GM15510 (cell line): Measurements from ENCODE around the gene HTR3B.

Source experiments
- POLR2A ChIP-seq: IDR thresholded peaks from 3 replicates; pipeline ENCODE4 v1.6.1; 2011; ENCODE audit warnings: borderline replicate concordance; ENCODE audit not compliant: insufficient read length; ENCODE audit errors: extremely low read depth

HTR3B gene

DNA sequence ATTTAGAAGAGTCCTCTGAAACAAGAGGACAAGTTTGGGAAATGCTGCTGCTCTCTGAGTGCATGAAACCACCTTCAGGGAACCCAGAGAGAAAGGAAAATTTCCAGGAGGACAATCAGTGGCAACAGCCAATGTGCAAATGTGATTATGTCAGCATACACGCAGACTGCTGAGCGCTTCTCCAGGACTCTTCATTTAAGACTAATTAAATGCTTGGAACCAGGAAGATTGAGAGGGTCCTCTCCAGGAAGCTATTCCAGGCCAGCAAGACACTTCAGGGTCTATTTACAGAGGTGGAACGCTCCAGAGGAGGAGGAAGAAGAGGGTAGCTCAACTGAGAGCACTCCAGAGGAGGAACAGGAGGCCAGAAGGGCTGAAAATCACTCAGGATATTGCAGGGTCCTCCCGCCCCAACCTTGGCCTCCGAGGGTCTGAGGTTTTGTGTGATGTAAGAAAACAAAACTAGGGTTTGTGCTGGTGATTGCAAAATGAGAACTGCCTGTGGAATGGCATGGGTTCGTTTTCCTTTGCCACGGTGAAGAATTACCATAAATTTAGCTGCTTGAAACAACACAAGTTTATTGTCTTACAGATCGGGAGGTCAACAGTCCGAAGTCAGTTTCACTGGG lies 56.2 kb downstream of the HTR3B start:
- no peak for TF ChIP-seq POLR2A

DNA sequence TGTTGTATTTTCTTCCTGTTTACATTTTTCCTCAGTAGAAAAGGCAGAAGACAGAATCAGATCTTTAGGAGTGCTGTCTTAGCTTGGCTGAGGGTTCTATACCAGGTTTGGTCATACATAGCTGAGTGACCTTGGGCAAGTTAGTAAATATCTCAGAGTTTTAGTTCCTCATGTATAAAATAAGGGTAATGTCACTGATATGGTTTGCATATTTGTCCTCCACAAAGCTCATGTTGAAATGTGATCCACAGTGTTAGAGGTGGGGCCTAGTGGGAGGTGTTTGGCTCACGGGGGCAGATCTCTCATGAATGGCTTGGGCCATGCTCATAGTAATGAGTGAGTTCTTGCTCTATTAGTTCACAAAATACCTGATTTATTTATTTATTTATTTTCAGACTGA lies 62.8 kb downstream of the HTR3B start:
- TF ChIP-seq POLR2A, result no peak

DNA sequence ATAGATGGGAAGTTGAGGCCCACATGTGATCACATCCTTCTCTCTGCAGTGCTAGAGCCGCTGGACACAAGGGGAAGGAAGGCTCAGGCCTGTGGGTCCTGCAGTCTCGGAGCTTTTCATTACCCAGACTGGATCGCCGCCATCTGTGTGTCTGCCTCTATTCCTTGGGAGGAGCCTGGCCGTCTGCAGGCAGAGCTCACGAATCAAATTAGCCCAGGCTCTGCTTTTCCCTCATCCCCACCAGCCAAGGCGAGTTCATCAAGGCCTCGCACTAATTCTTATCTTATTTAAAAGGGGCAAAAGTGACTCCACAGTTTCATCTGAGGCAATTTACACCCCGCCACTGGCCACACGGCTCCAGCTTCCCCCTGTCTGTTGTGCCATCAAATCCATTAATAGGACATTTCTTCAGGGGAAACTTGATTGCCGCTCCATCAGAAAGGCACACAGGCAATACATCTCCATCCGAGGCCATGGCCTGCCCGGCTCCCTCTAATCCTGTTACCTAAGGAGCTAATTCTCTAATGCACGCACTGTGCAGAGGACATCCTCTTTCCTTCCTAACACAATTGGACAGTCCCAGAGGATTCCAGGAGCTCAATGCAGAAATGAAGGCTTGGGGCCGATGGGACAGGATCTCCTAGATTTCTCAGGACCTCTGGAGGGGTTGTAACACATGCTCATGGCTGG lies 67.1 kb downstream of the HTR3B start:
- no peak for TF ChIP-seq POLR2A

DNA sequence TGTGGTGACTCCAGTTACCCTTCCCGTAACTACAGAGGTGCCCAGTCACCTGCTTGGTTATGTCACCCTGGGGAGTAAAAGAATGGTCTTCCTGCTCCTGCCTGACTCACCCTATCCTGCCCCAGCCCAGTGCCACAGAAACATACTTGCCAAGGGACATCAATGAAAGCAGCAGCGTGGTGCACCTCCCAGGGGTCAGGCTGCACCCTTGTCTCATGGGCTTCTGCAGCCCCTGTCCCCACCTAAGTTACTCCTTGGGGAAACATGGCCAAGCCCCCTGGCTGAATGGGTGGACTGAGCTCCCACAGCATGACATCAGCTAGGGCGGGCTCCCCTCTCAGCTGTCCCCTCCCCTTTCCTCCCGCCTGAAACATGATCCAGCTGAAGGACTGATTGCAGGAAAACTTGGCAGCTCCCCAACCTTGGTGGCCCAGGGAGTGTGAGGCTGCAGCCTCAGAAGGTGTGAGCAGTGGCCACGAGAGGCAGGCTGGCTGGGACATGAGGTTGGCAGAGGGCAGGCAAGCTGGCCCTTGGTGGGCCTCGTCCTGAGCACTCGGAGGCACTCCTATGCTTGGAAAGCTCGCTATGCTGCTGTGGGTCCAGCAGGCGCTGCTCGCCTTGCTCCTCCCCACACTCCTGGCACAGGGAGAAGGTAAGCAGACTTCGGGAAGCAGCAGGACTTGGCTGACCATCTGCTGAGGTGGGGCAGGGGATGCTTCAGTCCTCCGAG lies 70.3 kb downstream of the HTR3B start, which contains the start of gene HTR3A:
Gene HTR3A, plus strand, starts transcription at position 368 of the 730 bp plus-strand sequence. Its CDS starts 218 bp downstream, at position 586.
- no peak for TF ChIP-seq POLR2A

DNA sequence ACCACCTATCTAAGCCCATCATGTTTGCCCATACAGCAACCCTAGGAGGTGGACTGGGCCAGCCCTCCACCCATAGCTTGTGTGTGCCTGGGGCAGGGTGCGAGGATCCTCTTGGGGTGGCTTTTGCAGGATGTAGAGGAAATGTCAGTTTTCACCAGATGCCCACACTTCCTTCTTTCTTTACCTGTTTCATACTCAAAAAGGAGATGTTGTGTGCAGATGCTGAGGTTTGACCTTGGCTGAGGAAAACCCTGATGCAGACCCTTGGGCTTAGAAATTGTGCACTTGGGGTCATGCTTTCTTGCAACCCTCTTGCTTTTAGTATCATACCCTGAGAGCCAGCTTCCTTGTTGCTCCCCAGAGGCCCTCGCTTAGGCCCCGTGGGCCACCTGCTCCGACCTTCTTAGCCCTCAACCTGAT lies 72.5 kb downstream of the HTR3B start:
- TF ChIP-seq POLR2A, result no peak

DNA sequence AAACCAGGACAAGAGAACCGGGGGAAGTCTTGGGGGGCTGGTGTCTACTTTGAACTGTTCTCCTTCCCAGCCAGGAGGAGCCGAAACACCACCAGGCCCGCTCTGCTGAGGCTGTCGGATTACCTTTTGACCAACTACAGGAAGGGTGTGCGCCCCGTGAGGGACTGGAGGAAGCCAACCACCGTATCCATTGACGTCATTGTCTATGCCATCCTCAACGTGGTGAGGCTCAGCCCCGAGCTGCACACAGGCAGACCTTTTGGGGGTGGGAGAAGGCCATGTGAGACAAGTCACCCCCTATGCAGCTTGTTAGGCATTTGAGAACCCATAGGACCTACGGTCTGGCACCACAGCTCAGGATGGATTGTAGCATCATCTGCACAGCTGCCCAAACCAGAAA lies 73.1 kb downstream of the HTR3B start:
- TF ChIP-seq POLR2A, result no peak

DNA sequence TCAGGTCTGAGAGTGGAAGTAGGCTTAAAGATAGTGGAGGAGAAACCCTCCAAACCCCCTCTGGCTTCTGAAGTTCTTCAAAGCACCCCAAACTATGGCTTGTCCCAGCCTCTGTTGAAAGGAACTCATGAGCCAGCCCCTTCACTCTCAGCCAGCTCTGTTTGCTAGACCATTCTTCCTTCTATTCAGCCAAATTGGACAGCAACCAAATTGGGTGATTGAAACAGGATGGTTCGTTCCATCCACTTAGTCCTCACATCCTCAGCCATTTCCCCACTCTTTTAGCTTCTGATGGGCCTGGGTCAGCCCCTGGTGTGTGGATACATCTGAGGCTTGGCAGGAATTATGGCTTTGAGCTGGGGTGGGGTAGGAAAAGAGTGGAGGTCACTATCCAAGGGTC lies 74.8 kb downstream of the HTR3B start:
- no peak for TF ChIP-seq POLR2A

DNA sequence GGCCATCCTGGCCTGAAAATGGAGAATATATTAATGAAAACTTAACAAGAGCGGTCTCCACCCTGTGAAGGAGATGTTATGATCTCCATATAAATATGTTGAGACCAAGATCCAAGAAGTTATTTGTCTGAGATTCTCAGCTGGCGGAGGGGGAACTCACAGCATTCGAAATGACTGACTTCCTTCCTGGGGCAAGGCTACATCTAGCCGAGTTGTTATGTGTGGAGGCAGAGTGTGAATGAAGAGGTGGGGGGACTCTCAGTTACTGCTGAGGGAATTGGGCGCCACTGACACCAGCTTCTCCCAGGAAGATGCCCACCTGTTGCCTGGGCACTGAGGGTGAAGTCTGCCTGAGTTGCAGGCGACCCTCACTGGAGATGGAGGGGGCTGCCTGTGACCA lies 76.2 kb downstream of the HTR3B start:
- TF ChIP-seq POLR2A, result no peak

DNA sequence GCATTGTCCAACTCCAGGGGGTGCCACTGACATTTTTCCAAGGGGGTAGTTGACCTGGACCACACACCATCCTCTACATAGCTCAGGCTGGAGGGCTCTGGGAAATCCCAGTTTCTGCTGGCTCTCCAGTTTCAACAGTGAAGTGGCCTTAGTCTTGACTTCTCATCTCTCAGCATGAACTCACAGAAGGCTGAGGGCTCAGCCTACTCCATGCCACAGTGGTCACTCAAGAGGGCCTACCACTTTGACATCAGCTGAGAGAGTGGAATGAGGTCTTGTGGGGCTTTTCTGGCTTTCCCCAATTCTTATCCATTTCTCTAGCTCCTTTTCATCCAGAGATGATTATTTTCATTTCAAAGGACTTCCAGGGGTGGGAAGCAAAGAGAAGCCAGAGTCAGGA lies 77.7 kb downstream of the HTR3B start:
- no peak for TF ChIP-seq POLR2A

DNA sequence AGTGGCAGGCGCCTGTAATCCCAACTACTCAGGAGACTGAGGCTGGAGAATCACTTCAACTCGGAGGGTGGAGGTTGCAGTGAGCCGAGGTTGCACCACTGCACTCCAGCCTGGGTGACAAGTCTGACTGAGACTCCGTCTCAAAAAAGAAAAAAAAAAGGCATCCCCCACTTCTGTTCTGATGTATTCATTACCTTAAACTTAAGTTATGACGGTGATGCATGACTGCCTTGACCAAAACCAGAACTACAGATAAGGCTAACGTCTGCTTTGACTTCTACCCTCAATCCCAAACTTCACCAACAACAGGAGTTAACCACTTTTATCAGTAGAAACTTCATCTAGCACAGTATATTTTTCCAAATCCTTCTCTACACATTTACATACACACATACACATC lies 80.2 kb downstream of the HTR3B start:
- TF ChIP-seq POLR2A, result no peak

DNA sequence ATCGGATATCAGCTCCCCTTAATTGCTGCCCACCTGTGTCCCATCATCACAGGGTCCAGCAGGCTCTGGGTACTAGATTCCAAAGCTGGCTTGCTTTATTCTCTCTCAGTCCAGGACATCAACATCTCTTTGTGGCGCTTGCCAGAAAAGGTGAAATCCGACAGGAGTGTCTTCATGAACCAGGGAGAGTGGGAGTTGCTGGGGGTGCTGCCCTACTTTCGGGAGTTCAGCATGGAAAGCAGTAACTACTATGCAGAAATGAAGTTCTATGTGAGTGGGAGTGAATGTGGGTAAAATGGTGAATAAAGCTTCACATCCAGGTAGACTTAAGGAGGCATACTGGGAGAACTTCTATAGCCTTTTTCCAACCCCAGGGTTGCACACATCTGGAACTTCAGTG lies 81.3 kb downstream of the HTR3B start:
- TF ChIP-seq POLR2A, result no peak

DNA sequence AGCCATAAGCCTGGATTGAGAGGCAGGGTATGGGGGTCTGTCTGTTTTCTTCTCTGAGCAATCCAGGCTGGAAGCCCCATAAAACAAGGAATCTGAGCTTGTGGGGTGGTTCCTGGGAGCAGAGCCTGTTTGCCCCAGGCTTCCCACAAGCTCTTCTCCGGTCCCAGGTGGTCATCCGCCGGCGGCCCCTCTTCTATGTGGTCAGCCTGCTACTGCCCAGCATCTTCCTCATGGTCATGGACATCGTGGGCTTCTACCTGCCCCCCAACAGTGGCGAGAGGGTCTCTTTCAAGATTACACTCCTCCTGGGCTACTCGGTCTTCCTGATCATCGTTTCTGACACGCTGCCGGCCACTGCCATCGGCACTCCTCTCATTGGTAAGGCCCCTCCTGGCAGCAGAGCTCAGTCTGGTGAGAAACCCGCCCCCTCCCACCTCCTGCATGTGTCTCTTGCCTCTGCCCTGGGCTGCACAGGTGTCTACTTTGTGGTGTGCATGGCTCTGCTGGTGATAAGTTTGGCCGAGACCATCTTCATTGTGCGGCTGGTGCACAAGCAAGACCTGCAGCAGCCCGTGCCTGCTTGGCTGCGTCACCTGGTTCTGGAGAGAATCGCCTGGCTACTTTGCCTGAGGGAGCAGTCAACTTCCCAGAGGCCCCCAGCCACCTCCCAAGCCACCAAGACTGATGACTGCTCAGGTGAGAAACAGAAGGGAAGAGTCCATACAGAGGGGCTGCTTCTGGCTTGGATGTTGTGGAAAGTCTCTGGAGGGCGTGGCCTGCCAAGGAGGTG lies 82.0 kb downstream of the HTR3B start:
- no peak for TF ChIP-seq POLR2A

DNA sequence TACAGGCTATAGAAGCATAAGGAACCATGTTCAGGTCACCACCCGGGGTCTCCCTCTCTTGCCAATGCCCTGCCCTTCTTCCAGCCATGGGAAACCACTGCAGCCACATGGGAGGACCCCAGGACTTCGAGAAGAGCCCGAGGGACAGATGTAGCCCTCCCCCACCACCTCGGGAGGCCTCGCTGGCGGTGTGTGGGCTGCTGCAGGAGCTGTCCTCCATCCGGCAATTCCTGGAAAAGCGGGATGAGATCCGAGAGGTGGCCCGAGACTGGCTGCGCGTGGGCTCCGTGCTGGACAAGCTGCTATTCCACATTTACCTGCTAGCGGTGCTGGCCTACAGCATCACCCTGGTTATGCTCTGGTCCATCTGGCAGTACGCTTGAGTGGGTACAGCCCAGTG lies 84.8 kb downstream of the HTR3B start:
- no peak for TF ChIP-seq POLR2A

DNA sequence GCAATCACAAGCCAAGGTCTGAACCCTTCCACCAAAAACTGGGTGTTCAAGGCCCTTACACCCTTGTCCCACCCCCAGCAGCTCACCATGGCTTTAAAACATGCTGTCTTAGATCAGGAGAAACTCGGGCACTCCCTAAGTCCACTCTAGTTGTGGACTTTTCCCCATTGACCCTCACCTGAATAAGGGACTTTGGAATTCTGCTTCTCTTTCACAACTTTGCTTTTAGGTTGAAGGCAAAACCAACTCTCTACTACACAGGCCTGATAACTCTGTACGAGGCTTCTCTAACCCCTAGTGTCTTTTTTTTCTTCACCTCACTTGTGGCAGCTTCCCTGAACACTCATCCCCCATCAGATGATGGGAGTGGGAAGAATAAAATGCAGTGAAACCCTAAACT lies 85.3 kb downstream of the HTR3B start:
- TF ChIP-seq POLR2A, result no peak

DNA sequence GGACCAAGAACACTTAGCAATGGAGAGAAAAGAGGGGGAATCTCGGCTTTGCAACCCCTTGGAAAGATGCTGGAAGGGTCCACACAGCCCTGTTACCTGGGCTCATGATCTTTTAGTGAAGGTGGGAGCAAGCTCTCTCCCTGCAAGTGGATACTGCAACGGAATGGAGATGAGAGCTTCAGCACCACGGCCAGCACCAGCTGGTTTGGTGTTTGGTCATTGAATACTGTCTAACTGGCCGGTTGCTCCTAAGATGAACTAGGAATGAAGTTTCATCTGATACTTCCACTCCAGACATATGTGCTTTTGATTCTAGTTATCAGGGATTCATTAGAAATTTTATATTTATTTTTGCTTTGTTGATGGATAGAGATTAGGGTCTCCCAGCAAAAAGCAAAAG lies 86.6 kb downstream of the HTR3B start:
- no peak for TF ChIP-seq POLR2A
